ENCODE measurements around the gene PLCH1. TPM values are rescaled to one million over a fixed set of nuclear protein-coding genes. Genes with fewer than 3 reads are reported as not detected.

PLCH1 gene
- total and polyA plus RNA-seq, 4 donors = 0.03 to 1.0 (median 0.22) TPM

DNA sequence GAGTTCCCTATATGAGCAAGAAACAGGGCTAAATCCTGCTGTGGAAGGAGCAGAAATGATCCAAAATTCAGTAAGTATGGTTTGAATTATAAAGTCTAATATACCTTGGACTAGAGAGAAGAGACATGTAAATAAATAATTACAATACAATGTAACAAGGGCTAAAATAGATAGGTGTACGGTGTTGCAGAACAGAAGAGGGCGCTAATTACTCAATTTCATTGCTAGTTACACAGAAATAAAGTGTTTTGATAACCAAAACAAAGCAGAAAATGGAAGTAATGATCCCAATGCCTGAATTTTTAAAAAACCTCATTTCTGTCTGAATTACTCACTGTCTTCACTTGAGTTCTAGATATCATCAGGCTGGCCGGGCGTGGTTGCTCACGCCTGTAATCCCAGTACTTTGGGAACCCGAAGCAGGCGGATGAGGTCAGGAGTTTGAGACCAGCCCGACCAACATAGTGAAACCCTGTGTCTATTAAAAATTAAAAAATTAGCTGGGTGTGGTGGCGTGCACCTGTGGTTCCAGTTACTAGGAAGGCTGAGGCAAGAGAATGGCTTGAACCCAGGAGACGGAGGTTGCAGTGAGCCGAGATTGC is 8.3 kb upstream of the PLCH1 start:
- H3K4me1 ChIP-seq (ENCODE audit: control insufficient read depth in 4 of 4, insufficient read depth in 4 of 4, low read length in 3 of 4) = no peaks in the 10 kb centered on the region
- peak; percentile 64 to 66 for TF ChIP-seq RAD21 (IDR thresholded peaks at IDR 0.05)
- TF ChIP-seq, protein P1, sequence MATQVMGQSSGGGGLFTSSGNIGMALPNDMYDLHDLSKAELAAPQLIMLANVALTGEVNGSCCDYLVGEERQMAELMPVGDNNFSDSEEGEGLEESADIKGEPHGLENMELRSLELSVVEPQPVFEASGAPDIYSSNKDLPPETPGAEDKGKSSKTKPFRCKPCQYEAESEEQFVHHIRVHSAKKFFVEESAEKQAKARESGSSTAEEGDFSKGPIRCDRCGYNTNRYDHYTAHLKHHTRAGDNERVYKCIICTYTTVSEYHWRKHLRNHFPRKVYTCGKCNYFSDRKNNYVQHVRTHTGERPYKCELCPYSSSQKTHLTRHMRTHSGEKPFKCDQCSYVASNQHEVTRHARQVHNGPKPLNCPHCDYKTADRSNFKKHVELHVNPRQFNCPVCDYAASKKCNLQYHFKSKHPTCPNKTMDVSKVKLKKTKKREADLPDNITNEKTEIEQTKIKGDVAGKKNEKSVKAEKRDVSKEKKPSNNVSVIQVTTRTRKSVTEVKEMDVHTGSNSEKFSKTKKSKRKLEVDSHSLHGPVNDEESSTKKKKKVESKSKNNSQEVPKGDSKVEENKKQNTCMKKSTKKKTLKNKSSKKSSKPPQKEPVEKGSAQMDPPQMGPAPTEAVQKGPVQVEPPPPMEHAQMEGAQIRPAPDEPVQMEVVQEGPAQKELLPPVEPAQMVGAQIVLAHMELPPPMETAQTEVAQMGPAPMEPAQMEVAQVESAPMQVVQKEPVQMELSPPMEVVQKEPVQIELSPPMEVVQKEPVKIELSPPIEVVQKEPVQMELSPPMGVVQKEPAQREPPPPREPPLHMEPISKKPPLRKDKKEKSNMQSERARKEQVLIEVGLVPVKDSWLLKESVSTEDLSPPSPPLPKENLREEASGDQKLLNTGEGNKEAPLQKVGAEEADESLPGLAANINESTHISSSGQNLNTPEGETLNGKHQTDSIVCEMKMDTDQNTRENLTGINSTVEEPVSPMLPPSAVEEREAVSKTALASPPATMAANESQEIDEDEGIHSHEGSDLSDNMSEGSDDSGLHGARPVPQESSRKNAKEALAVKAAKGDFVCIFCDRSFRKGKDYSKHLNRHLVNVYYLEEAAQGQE (IDR thresholded peaks at IDR 0.05) = no peak
- TF ChIP-seq, protein P2, sequence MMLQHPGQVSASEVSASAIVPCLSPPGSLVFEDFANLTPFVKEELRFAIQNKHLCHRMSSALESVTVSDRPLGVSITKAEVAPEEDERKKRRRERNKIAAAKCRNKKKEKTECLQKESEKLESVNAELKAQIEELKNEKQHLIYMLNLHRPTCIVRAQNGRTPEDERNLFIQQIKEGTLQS (IDR thresholded peaks at IDR 0.05) = no peak
- TF ChIP-seq, protein P3, sequence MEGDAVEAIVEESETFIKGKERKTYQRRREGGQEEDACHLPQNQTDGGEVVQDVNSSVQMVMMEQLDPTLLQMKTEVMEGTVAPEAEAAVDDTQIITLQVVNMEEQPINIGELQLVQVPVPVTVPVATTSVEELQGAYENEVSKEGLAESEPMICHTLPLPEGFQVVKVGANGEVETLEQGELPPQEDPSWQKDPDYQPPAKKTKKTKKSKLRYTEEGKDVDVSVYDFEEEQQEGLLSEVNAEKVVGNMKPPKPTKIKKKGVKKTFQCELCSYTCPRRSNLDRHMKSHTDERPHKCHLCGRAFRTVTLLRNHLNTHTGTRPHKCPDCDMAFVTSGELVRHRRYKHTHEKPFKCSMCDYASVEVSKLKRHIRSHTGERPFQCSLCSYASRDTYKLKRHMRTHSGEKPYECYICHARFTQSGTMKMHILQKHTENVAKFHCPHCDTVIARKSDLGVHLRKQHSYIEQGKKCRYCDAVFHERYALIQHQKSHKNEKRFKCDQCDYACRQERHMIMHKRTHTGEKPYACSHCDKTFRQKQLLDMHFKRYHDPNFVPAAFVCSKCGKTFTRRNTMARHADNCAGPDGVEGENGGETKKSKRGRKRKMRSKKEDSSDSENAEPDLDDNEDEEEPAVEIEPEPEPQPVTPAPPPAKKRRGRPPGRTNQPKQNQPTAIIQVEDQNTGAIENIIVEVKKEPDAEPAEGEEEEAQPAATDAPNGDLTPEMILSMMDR (IDR thresholded peaks at IDR 0.05; ENCODE audit: low read depth, low read length, missing input control) = peak; percentile 34
- 81% methylated on average over 11 of the region's 11 CpGs for WGBS
- no peaks in the 10 kb centered on the region for H3K36me3 ChIP-seq (ENCODE audit: control insufficient read depth in 4 of 4, insufficient read depth in 3 of 4, low read depth in 1 of 4, low read length in 3 of 4)
- H3K27me3 ChIP-seq (ENCODE audit: control insufficient read depth in 4 of 4, insufficient read depth in 4 of 4, low read length in 3 of 4) = no peaks in the 10 kb centered on the region
- no peak overlapping the region for H3K4me3 ChIP-seq (ENCODE audit: low read depth in 1 of 3, low read length in 3 of 3)
- H3K9ac ChIP-seq (ENCODE audit: low read depth in 1 of 2, low read length in 2 of 2) = no peak overlapping the region
- H3K9me3 ChIP-seq (ENCODE audit: control insufficient read depth in 4 of 4, low read length in 3 of 4) = no peaks in the 10 kb centered on the region
- DNase-seq (ENCODE audit: low spot score) = no peak
- no peak overlapping the region for H3K27ac ChIP-seq (ENCODE audit: low read depth in 1 of 2, low read length in 2 of 2)

DNA sequence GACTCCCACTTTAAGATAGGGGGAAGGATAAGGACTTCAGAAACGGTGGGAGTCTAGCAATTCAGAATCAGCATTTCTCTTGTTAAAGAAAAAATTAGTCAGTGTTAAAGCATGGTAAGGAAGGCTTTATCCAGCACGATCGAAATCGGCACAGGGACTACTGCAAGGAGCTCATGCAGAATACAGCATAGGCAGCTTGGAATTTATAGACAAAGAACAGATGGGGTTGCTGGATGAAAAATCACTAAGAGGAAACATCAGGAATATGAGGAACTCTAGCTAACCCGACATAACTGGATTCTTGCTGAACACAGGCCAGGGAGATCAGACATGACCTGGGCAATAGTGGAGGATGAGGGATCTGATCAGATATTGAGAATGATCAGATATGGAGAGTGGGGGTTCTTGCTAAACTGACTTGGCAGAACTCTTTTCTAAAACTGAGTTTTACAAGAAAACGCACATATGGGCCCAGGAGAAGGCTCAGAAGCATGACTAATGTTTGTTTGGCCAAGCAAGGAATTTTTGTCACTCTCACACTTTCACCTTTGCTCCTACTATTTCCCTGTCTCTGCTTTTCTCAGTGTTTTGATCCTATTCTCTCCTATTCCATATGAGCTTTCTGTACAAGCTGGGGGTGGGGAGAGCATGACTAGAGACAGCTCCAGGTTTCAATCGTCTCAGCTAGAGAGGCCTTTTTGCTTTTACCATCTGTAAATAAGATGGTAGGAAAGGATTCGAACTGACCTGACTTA is 3.9 kb upstream of the PLCH1 start:
- no peaks in the 10 kb centered on the region for H3K27me3 ChIP-seq (ENCODE audit: control insufficient read depth in 4 of 4, insufficient read depth in 4 of 4, low read length in 3 of 4)
- H3K4me3 ChIP-seq (ENCODE audit: low read depth in 1 of 3, low read length in 3 of 3) = no peak overlapping the region
- no peak overlapping the region for H3K27ac ChIP-seq (ENCODE audit: low read depth in 1 of 2, low read length in 2 of 2)
- no peaks in the 10 kb centered on the region for H3K36me3 ChIP-seq (ENCODE audit: control insufficient read depth in 4 of 4, insufficient read depth in 3 of 4, low read depth in 1 of 4, low read length in 3 of 4)
- DNase-seq (ENCODE audit: low spot score) = no peak
- WGBS = 68% methylated on average over 8 of the region's 8 CpGs
- no peaks in the 10 kb centered on the region for H3K9me3 ChIP-seq (ENCODE audit: control insufficient read depth in 4 of 4, low read length in 3 of 4)
- no peak for TF ChIP-seq EGR1 (IDR thresholded peaks at IDR 0.05; ENCODE audit: low read depth in 2 of 2)
- no peak for TF ChIP-seq RAD21 (IDR thresholded peaks at IDR 0.05)
- TF ChIP-seq FOXA1 (IDR thresholded peaks at IDR 0.05) = no peak
- TF ChIP-seq, protein P3 (IDR thresholded peaks at IDR 0.05; ENCODE audit: low read depth, low read length, missing input control) = no peak
- no peak for TF ChIP-seq SP1 (IDR thresholded peaks at IDR 0.05)
- TF ChIP-seq GABPA (IDR thresholded peaks at IDR 0.05 in 1 of 2, conservative IDR thresholded peaks at IDR 0.05 in 1 of 2) = no peak
- TF ChIP-seq HNF4G (IDR thresholded peaks at IDR 0.05) = no peak
- TF ChIP-seq, protein P4, sequence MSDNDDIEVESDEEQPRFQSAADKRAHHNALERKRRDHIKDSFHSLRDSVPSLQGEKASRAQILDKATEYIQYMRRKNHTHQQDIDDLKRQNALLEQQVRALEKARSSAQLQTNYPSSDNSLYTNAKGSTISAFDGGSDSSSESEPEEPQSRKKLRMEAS (IDR thresholded peaks at IDR 0.05) = no peak
- no peak for TF ChIP-seq TAF1 (conservative IDR thresholded peaks at IDR 0.05)
- TF ChIP-seq RXRA (IDR thresholded peaks at IDR 0.05) = no peak
- no peak for TF ChIP-seq HNF4A (conservative IDR thresholded peaks at IDR 0.05)
- no peak for TF ChIP-seq NR2F2 (IDR thresholded peaks at IDR 0.05)
- TF ChIP-seq, protein P1 (IDR thresholded peaks at IDR 0.05) = no peak
- no peak for TF ChIP-seq YY1 (IDR thresholded peaks at IDR 0.05)
- H3K4me1 ChIP-seq (ENCODE audit: control insufficient read depth in 4 of 4, insufficient read depth in 4 of 4, low read length in 3 of 4) = peaks cover 0 to 13% (median 7%) of the 10 kb centered on the region in 4 donors
- H3K9ac ChIP-seq (ENCODE audit: low read depth in 1 of 2, low read length in 2 of 2) = no peak overlapping the region
